K562 (cell line): ENCODE measurements around the gene SFT2D2. TPM values are rescaled to one million over a fixed set of nuclear protein-coding genes. Genes with fewer than 3 reads are reported as not detected.

Source experiments
- CEBPB ChIP-seq: fragments of 450-650 bp; IDR thresholded peaks from 2 replicates; pipeline ENCODE4 v1.6.1; 2016; ENCODE audit warnings: missing genetic modification characterization, missing compliant biosample characterization
- DIDO1 ChIP-seq: fragments of 450-650 bp; IDR thresholded peaks from 2 replicates; pipeline ENCODE4 v1.6.1; 2016; ENCODE audit warnings: low read depth, missing biosample characterization, missing genetic modification characterization
- ESRRA ChIP-seq: fragments of 450-650 bp; IDR thresholded peaks from 2 replicates; pipeline ENCODE4 v1.6.1; 2014; ENCODE audit warnings: low read depth, mild to moderate bottlenecking, moderate library complexity, borderline replicate concordance
- JUND ChIP-seq, 2 experiments: IDR thresholded peaks; 2 replicates in 1 of 2; 3 replicates in 1 of 2; pipeline ENCODE4 v1.6.1; 2011; ENCODE audit warnings: borderline replicate concordance in 2 of 2, low read depth in 2 of 2, low read length in 2 of 2, improper control_type of control experiment in 1 of 2, missing biosample characterization in 1 of 2, missing genetic modification characterization in 1 of 2, missing genetic modification reagents in 1 of 2
- NFIC ChIP-seq: fragments of 450-650 bp; IDR thresholded peaks from 2 replicates; pipeline ENCODE4 v1.6.1; 2017; ENCODE audit warnings: mild to moderate bottlenecking, inconsistent platforms
- NFYB ChIP-seq: IDR thresholded peaks from 2 replicates; pipeline ENCODE4 v1.6.1; 2011; ENCODE audit warnings: mild to moderate bottlenecking, moderate library complexity; ENCODE audit not compliant: insufficient read length; ENCODE audit errors: extremely low read depth
- RCOR1 ChIP-seq, 2 experiments: IDR thresholded peaks; 2 replicates each; pipeline ENCODE4 v1.6.1; 2012; ENCODE audit warnings: low read depth in 2 of 2, low read length in 2 of 2, borderline replicate concordance in 1 of 2, improper control_type of control experiment in 1 of 2
- TBP ChIP-seq: optimal IDR thresholded peaks from 2 replicates; pipeline ENCODE3; 2011; ENCODE audit warnings: low read depth, low read length, improper control_type of control experiment
- ZBTB7A ChIP-seq: IDR thresholded peaks from 2 replicates; pipeline ENCODE4 v1.6.1; 2011; ENCODE audit warnings: low read depth, mild to moderate bottlenecking, low read length, moderate library complexity, borderline replicate concordance; ENCODE audit not compliant: control insufficient read depth
- ZNF253 ChIP-seq: fragments of 250-450 bp; sonication (Bioruptor Pico); conservative IDR thresholded peaks from 2 replicates; pipeline ENCODE4 v1.6.1; 2021; ENCODE audit warnings: mild to moderate bottlenecking
- ZNF586 ChIP-seq: fragments of 450-650 bp; formaldehyde crosslinking; conservative IDR thresholded peaks from 2 replicates; pipeline ENCODE4 v1.4.0; 2020; ENCODE audit warnings: mild to moderate bottlenecking, moderate library complexity
- ZNF766 ChIP-seq: fragments of 200-800 bp; sonication (Bioruptor generic); conservative IDR thresholded peaks from 2 replicates; pipeline ENCODE4 v1.6.1; 2016; ENCODE audit warnings: missing genetic modification characterization, missing compliant biosample characterization
- ZNF785 ChIP-seq: fragments of 250-450 bp; sonication (Bioruptor Pico); IDR thresholded peaks from 2 replicates; pipeline ENCODE4 v1.4.0; 2020; ENCODE audit warnings: mild to moderate bottlenecking
- polyA plus RNA-seq, 8 experiments: library from polyadenylated mRNA; depleted of rRNA in 4 of 8; stranded (reverse) in 5 of 8; unstranded in 3 of 8; fragments of >200 nt; fragmentation: Nextera tagmentation in 2 of 8; fragmentation: Illumina TruSeq in 1 of 8; extraction: Ambion mirVana in 2 of 8; extraction: Trizol in 1 of 8; gene quantifications; 2 replicates each; pipeline versions ENCODE4 v1.2.1 to v1.2.3, GENCODE V29; 2011 to 2014; ENCODE audit warnings: inconsistent platforms in 1 of 8, missing spikeins in 1 of 8
- total RNA-seq, 7 experiments: library from RNA; depleted of rRNA in 6 of 7; stranded (reverse); fragments of >200 nt in 6 of 7; fragmentation: Illumina TruSeq in 2 of 7; extraction: Trizol in 2 of 7; gene quantifications; 2 replicates each; pipeline versions ENCODE4 v1.2.1 to v1.2.3, GENCODE V29; 2011 to 2021; ENCODE audit warnings: low replicate concordance in 1 of 7
- TF ChIP-seq, protein P1 (sequence below): IDR thresholded peaks from 2 replicates; pipeline ENCODE4 v1.6.1; 2011; ENCODE audit not compliant: insufficient read length; ENCODE audit errors: extremely low read depth
- TF ChIP-seq, protein P2 (sequence below): fragments of 450-650 bp; IDR thresholded peaks from 2 replicates; pipeline ENCODE4 v1.7.0; 2016; ENCODE audit warnings: borderline replicate concordance
- TF ChIP-seq, protein P3 (sequence below): sonication (generic); formaldehyde crosslinking; IDR thresholded peaks from 2 replicates; pipeline ENCODE4 v1.8.1; 2023; ENCODE audit warnings: mild to moderate bottlenecking, missing genetic modification reagents
- TF ChIP-seq, protein P4 (sequence below): fragments of 250-450 bp; sonication (Bioruptor Pico); IDR thresholded peaks from 2 replicates; pipeline ENCODE4 v1.5.0; 2022; ENCODE audit warnings: mild to moderate bottlenecking
- TF ChIP-seq, protein P5 (sequence below): IDR thresholded peaks from 2 replicates; pipeline ENCODE4 v1.6.1; 2011; ENCODE audit warnings: borderline replicate concordance, low read depth, mild to moderate bottlenecking, moderate library complexity, low read length; ENCODE audit not compliant: insufficient read depth, poor library complexity, severe bottlenecking

Gene SFT2D2
- total and polyA plus RNA-seq, 9 of the 15 experiments (the other 6 are each of a cell fraction or from before 2014, with no cell fraction given) = 3.4 to 50.1 (median 21.6) TPM

DNA sequence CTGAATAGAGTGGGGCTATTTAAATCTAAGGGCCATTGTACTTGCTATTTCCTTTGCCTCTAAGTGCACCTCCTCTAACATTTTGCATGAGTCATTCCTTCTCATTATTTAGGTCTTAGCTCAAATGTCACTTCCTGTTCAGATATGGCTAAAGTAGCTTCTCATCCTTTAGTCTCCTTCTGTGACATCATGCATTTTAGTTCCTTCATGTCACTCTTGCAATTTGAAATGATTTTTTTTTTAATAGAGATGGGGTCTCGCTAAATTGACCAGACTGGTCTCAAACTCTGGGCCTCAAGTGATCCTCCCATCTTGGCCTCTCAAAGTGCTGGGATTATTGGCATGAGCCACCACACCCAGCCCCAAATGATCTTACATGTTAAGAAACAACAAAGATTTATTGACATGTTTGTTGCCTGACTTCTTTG is 61.4 kb downstream of the SFT2D2 start (continued):
- TF ChIP-seq, protein P1, sequence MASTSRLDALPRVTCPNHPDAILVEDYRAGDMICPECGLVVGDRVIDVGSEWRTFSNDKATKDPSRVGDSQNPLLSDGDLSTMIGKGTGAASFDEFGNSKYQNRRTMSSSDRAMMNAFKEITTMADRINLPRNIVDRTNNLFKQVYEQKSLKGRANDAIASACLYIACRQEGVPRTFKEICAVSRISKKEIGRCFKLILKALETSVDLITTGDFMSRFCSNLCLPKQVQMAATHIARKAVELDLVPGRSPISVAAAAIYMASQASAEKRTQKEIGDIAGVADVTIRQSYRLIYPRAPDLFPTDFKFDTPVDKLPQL = no peak
- TF ChIP-seq, protein P2, sequence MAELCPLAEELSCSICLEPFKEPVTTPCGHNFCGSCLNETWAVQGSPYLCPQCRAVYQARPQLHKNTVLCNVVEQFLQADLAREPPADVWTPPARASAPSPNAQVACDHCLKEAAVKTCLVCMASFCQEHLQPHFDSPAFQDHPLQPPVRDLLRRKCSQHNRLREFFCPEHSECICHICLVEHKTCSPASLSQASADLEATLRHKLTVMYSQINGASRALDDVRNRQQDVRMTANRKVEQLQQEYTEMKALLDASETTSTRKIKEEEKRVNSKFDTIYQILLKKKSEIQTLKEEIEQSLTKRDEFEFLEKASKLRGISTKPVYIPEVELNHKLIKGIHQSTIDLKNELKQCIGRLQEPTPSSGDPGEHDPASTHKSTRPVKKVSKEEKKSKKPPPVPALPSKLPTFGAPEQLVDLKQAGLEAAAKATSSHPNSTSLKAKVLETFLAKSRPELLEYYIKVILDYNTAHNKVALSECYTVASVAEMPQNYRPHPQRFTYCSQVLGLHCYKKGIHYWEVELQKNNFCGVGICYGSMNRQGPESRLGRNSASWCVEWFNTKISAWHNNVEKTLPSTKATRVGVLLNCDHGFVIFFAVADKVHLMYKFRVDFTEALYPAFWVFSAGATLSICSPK = no peak
- no peak for TF ChIP-seq CEBPB (tag)
- no peak for TF ChIP-seq TBP
- TF ChIP-seq, protein P3, sequence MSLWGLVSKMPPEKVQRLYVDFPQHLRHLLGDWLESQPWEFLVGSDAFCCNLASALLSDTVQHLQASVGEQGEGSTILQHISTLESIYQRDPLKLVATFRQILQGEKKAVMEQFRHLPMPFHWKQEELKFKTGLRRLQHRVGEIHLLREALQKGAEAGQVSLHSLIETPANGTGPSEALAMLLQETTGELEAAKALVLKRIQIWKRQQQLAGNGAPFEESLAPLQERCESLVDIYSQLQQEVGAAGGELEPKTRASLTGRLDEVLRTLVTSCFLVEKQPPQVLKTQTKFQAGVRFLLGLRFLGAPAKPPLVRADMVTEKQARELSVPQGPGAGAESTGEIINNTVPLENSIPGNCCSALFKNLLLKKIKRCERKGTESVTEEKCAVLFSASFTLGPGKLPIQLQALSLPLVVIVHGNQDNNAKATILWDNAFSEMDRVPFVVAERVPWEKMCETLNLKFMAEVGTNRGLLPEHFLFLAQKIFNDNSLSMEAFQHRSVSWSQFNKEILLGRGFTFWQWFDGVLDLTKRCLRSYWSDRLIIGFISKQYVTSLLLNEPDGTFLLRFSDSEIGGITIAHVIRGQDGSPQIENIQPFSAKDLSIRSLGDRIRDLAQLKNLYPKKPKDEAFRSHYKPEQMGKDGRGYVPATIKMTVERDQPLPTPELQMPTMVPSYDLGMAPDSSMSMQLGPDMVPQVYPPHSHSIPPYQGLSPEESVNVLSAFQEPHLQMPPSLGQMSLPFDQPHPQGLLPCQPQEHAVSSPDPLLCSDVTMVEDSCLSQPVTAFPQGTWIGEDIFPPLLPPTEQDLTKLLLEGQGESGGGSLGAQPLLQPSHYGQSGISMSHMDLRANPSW (CRISPR knock-in tag) = no peak
- TF ChIP-seq NFIC = no peak
- TF ChIP-seq, protein P4, sequence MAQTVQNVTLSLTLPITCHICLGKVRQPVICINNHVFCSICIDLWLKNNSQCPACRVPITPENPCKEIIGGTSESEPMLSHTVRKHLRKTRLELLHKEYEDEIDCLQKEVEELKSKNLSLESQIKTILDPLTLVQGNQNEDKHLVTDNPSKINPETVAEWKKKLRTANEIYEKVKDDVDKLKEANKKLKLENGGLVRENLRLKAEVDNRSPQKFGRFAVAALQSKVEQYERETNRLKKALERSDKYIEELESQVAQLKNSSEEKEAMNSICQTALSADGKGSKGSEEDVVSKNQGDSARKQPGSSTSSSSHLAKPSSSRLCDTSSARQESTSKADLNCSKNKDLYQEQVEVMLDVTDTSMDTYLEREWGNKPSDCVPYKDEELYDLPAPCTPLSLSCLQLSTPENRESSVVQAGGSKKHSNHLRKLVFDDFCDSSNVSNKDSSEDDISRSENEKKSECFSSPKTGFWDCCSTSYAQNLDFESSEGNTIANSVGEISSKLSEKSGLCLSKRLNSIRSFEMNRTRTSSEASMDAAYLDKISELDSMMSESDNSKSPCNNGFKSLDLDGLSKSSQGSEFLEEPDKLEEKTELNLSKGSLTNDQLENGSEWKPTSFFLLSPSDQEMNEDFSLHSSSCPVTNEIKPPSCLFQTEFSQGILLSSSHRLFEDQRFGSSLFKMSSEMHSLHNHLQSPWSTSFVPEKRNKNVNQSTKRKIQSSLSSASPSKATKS (CRISPR knock-in tag) = no peak
- TF ChIP-seq NFYB = no peak
- TF ChIP-seq JUND (IDR thresholded peaks at IDR 0.05; ENCODE audit: borderline replicate concordance, low read depth, low read length) = peak; percentile 96
- peak; percentile 97 for TF ChIP-seq JUND (tag; IDR thresholded peaks at IDR 0.05; ENCODE audit: borderline replicate concordance, low read depth, low read length)
- TF ChIP-seq ZNF586 (CRISPR knock-in tag) = no peak
- 0 out of 2 replicates have a peak, but pooled peaks have one; percentile 50 for TF ChIP-seq ZNF766 (CRISPR knock-in tag)
- no peak for TF ChIP-seq ZNF253 (CRISPR knock-in tag)
- peak in 1 of 2 experiments; percentile 88; a peak in 2 of 4 replicates for TF ChIP-seq RCOR1 (IDR thresholded peaks at IDR 0.05; ENCODE audit: borderline replicate concordance in 1 of 2, low read depth in 2 of 2, low read length in 2 of 2)
- no peak for TF ChIP-seq ZBTB7A
- TF ChIP-seq ESRRA = no peak
- no peak for TF ChIP-seq ZNF785 (CRISPR knock-in tag)
- no peak for TF ChIP-seq DIDO1 (tag)
- TF ChIP-seq, protein P5, sequence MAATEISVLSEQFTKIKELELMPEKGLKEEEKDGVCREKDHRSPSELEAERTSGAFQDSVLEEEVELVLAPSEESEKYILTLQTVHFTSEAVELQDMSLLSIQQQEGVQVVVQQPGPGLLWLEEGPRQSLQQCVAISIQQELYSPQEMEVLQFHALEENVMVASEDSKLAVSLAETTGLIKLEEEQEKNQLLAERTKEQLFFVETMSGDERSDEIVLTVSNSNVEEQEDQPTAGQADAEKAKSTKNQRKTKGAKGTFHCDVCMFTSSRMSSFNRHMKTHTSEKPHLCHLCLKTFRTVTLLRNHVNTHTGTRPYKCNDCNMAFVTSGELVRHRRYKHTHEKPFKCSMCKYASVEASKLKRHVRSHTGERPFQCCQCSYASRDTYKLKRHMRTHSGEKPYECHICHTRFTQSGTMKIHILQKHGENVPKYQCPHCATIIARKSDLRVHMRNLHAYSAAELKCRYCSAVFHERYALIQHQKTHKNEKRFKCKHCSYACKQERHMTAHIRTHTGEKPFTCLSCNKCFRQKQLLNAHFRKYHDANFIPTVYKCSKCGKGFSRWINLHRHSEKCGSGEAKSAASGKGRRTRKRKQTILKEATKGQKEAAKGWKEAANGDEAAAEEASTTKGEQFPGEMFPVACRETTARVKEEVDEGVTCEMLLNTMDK = no peak
